ENCODE data around the gene CXCR1.
A peak's percentile ranks its signal among the peaks of the same experiment; 100 is the strongest.
"Not testable (repeated sequence)": the region's sequence is repeated elsewhere in the genome, so short reads cannot be mapped to it uniquely, and the experiment has no call there.

Gene CXCR1

GRCh38 chr2:218166791-218167190, at the start of gene CXCR1:
Gene CXCR1 (minus strand): TSS chr2:218166962. CDS start chr2:218165211, 1,751 bp downstream.
- peak; percentile 89 for ATAC-seq

GRCh38 chr2:218216336-218216673, 49.5 kb upstream of the CXCR1 start:
- no peak for ATAC-seq

GRCh38 chr2:218214116-218214515, 47.4 kb upstream of the CXCR1 start:
- ATAC-seq, result no peak

GRCh38 chr2:218209078-218209477, 42.3 kb upstream of the CXCR1 start:
- no peak for ATAC-seq

- no peak for ATAC-seq
Measured at GRCh38 chr2:218202266-218202665, 35.5 kb upstream of the CXCR1 start.

GRCh38 chr2:218196974-218197373, 30.2 kb upstream of the CXCR1 start:
- ATAC-seq, result no peak

GRCh38 chr2:218194880-218195279, 28.1 kb upstream of the CXCR1 start:
- ATAC-seq, result no peak

GRCh38 chr2:218193701-218194100, 26.9 kb upstream of the CXCR1 start:
- ATAC-seq, result no peak

GRCh38 chr2:218192902-218193430, 26.2 kb upstream of the CXCR1 start:
- no peak for ATAC-seq

- no peak for ATAC-seq
Measured at GRCh38 chr2:218188528-218188927, 21.8 kb upstream of the CXCR1 start.

GRCh38 chr2:218187296-218188015, 20.7 kb upstream of the CXCR1 start:
- no peak for ATAC-seq

GRCh38 chr2:218186876-218187275, 20.1 kb upstream of the CXCR1 start:
- ATAC-seq, result no peak

- ATAC-seq, result peak; percentile 84 to 85
Measured at GRCh38 chr2:218186355-218186766, 19.6 kb upstream of the CXCR1 start.

GRCh38 chr2:218184331-218184730, 17.6 kb upstream of the CXCR1 start:
- ATAC-seq, result no peak

- no peak for ATAC-seq
Measured at GRCh38 chr2:218180467-218181114, 13.8 kb upstream of the CXCR1 start.

GRCh38 chr2:218179782-218180181, 13.0 kb upstream of the CXCR1 start:
- no peak for ATAC-seq

GRCh38 chr2:218172845-218173244, 6.1 kb upstream of the CXCR1 start:
- ATAC-seq, result no peak

- not testable (repeated sequence) for ATAC-seq
Measured at GRCh38 chr2:218171744-218172143, 5.0 kb upstream of the CXCR1 start.

GRCh38 chr2:218169757-218170546, 3.2 kb upstream of the CXCR1 start:
- no peak for ATAC-seq

GRCh38 chr2:218168635-218169462, 2.1 kb upstream of the CXCR1 start:
- ATAC-seq, result peak; percentile 49 to 63

GRCh38 chr2:218168016-218168415, 1.3 kb upstream of the CXCR1 start:
- no peak for ATAC-seq

GRCh38 chr2:218162814-218163213, 3.9 kb downstream of the CXCR1 start:
- no peak for ATAC-seq

GRCh38 chr2:218161644-218162043, 5.1 kb downstream of the CXCR1 start:
- no peak for ATAC-seq

Data from activated CD4-positive, CD25-positive, alpha-beta regulatory T cell treated with anti-CD3 and anti-CD28 coated beads, Interleukin-2, amount 50 U/mL, for 24 hours (primary cell).